HepG2 (cell line): ENCODE results near the gene GMPPB. TPM values are rescaled to one million over a fixed set of nuclear protein-coding genes. Genes with fewer than 3 reads are reported as not detected.
A peak's percentile ranks its signal among the peaks of the same experiment; 100 is the strongest.

Experiments used
- ASH2L ChIP-seq: fragments of 300-600, 200-600 bp; sonication (generic); IDR thresholded peaks from 2 replicates; pipeline ENCODE4 v1.7.0; 2017; ENCODE audit warnings: low read depth, mild to moderate bottlenecking, moderate library complexity, mixed read lengths, low read length; ENCODE audit not compliant: insufficient read length
- CBX2 ChIP-seq, 2 experiments: fragments of 200-600 bp in 1 of 2; sonication (generic); formaldehyde crosslinking in 1 of 2; IDR thresholded peaks; 2 replicates each; pipeline versions ENCODE4 v1.7.0 to v1.8.1; 2018 to 2022; ENCODE audit warnings: low read depth in 2 of 2, low read length in 1 of 2, mild to moderate bottlenecking in 1 of 2, missing genetic modification reagents in 1 of 2
- CENPX ChIP-seq: sonication (generic); formaldehyde crosslinking; IDR thresholded peaks from 2 replicates; pipeline ENCODE4 v1.9.0; 2021; ENCODE audit warnings: mild to moderate bottlenecking, missing genetic modification reagents, moderate library complexity
- E2F2 ChIP-seq: sonication (generic); formaldehyde crosslinking; IDR thresholded peaks from 2 replicates; pipeline ENCODE4 v1.4.0; 2020; ENCODE audit warnings: missing genetic modification reagents, borderline replicate concordance
- ETV6 ChIP-seq: sonication (generic); formaldehyde crosslinking; conservative IDR thresholded peaks from 2 replicates; pipeline ENCODE4 v1.4.0; 2020; ENCODE audit warnings: missing genetic modification reagents
- KLF13 ChIP-seq: sonication (generic); formaldehyde crosslinking; IDR thresholded peaks from 2 replicates; pipeline ENCODE4 v1.4.0; 2020; ENCODE audit warnings: mild to moderate bottlenecking, missing genetic modification reagents
- MAFG ChIP-seq: sonication (generic); formaldehyde crosslinking; IDR thresholded peaks from 2 replicates; pipeline ENCODE4 v1.5.1; 2020; ENCODE audit warnings: mild to moderate bottlenecking, missing genetic modification reagents
- NCOA1 ChIP-seq: sonication (generic); formaldehyde crosslinking; IDR thresholded peaks from 2 replicates; pipeline ENCODE4 v1.9.0; 2021; ENCODE audit warnings: missing genetic modification reagents
- NFYB ChIP-seq: sonication (generic); formaldehyde crosslinking; IDR thresholded peaks from 2 replicates; pipeline ENCODE4 v1.4.0; 2020; ENCODE audit warnings: missing genetic modification reagents
- NR2C2 ChIP-seq: sonication (generic); formaldehyde crosslinking; IDR thresholded peaks from 2 replicates; pipeline ENCODE4 v1.4.0; 2020; ENCODE audit warnings: missing genetic modification reagents, mild to moderate bottlenecking, moderate library complexity, borderline replicate concordance
- POLR2AphosphoS5 ChIP-seq: IDR thresholded peaks from 2 replicates; pipeline ENCODE4 v1.6.1; 2012; ENCODE audit warnings: low read depth, low read length
- RAD21 ChIP-seq: fragments of 450-650 bp; formaldehyde crosslinking; IDR thresholded peaks from 2 replicates; pipeline ENCODE4 v1.5.0; 2020; ENCODE audit warnings: mild to moderate bottlenecking
- RBAK ChIP-seq: sonication (generic); formaldehyde crosslinking; IDR thresholded peaks from 2 replicates; pipeline ENCODE4 v1.5.1; 2020; ENCODE audit warnings: mild to moderate bottlenecking, missing genetic modification reagents
- SMAD1 ChIP-seq: sonication (generic); formaldehyde crosslinking; IDR thresholded peaks from 2 replicates; pipeline ENCODE4 v1.4.0; 2020; ENCODE audit warnings: missing genetic modification reagents, low read depth, mild to moderate bottlenecking, borderline replicate concordance
- TFDP2 ChIP-seq: sonication (generic); formaldehyde crosslinking; IDR thresholded peaks from 2 replicates; pipeline ENCODE4 v1.4.0; 2020; ENCODE audit warnings: missing genetic modification reagents
- ZFP37 ChIP-seq: sonication (generic); formaldehyde crosslinking; IDR thresholded peaks from 2 replicates; pipeline ENCODE4 v1.4.0; 2020; ENCODE audit warnings: missing genetic modification reagents, borderline replicate concordance
- ZNF101 ChIP-seq: sonication (generic); formaldehyde crosslinking; IDR thresholded peaks from 2 replicates; pipeline ENCODE4 v1.4.0; 2020; ENCODE audit warnings: mild to moderate bottlenecking, low read depth, missing genetic modification reagents, borderline replicate concordance
- ZNF552 ChIP-seq: sonication (generic); formaldehyde crosslinking; IDR thresholded peaks from 2 replicates; pipeline ENCODE4 v1.9.0; 2022; ENCODE audit warnings: missing genetic modification reagents, mild to moderate bottlenecking, borderline replicate concordance
- ZNF576 ChIP-seq: sonication (generic); formaldehyde crosslinking; IDR thresholded peaks from 2 replicates; pipeline ENCODE4 v1.4.0; 2020; ENCODE audit warnings: mild to moderate bottlenecking, missing genetic modification reagents
- ZNF597 ChIP-seq: sonication (generic); formaldehyde crosslinking; IDR thresholded peaks from 2 replicates; pipeline ENCODE4 v1.5.0; 2020; ENCODE audit warnings: missing genetic modification reagents
- ZNF704 ChIP-seq: sonication (generic); formaldehyde crosslinking; IDR thresholded peaks from 2 replicates; pipeline ENCODE4 v1.8.1; 2023; ENCODE audit warnings: mild to moderate bottlenecking, inconsistent platforms, moderate library complexity, missing genetic modification reagents, borderline replicate concordance
- ZNF776 ChIP-seq: sonication (generic); formaldehyde crosslinking; IDR thresholded peaks from 2 replicates; pipeline ENCODE4 v1.4.0; 2020; ENCODE audit warnings: mild to moderate bottlenecking, missing genetic modification reagents
- polyA plus RNA-seq, 8 experiments: library from polyadenylated mRNA; depleted of rRNA in 3 of 8; stranded (reverse) in 7 of 8; unstranded in 1 of 8; fragments of >200 nt; fragmentation: Illumina TruSeq in 4 of 8; extraction: Trizol in 4 of 8; gene quantifications; 2 replicates each; pipeline versions ENCODE4 v1.2.1 to v1.2.3, GENCODE V29; 2011 to 2016; ENCODE audit warnings: low read depth in 4 of 8, missing spikeins in 1 of 8, mixed read lengths in 1 of 8; ENCODE audit not compliant: insufficient read depth in 1 of 8
- total RNA-seq, 5 experiments: library from RNA; depleted of rRNA; stranded (reverse); fragments of >200 nt; fragmentation: Illumina TruSeq; extraction: Trizol; gene quantifications; 2 replicates each; pipeline ENCODE4 v1.2.3, GENCODE V29; 2016; ENCODE audit warnings: low read depth in 1 of 5

The GMPPB gene
- total and polyA plus RNA-seq, 2 of the 13 experiments (the other 11 are each of a cell fraction or from before 2014, with no cell fraction given), result 6.5 to 23.1 TPM

- TF ChIP-seq ZNF552 (CRISPR knock-in tag) (no peak; the same call in 1 of the 2 replicates), TFDP2 (CRISPR knock-in tag) (peak; percentile 53), ZNF101 (CRISPR knock-in tag) (no peak), ZNF776 (0 out of 2 replicates have a peak, but pooled peaks have one; percentile 7), RAD21 (CRISPR knock-in tag) (no peak), E2F2 (no peak), RBAK (CRISPR knock-in tag) (no peak), ZNF704 (CRISPR knock-in tag) (peak; percentile 15; the same call in 1 of the 2 replicates), KLF13 (no peak), MAFG (CRISPR knock-in tag) (no peak), SMAD1 (CRISPR knock-in tag) (peak; percentile 88; the same call in 1 of the 2 replicates), ZNF576 (CRISPR knock-in tag) (no peak), CBX2 (IDR thresholded peaks at IDR 0.05; ENCODE audit: low read depth, low read length) (no peak), CBX2 (CRISPR knock-in tag; IDR thresholded peaks at IDR 0.05; ENCODE audit: low read depth) (no peak), CENPX (CRISPR knock-in tag) (no peak), POLR2AphosphoS5 (peak; percentile 62), ETV6 (CRISPR knock-in tag) (0 out of 2 replicates have a peak, but pooled peaks have one; percentile 30), ZFP37 (no peak), NFYB (CRISPR knock-in tag) (peak; percentile 65), ASH2L (peak; percentile 48), ZNF597 (CRISPR knock-in tag) (no peak), NCOA1 (CRISPR knock-in tag) (no peak), NR2C2 (CRISPR knock-in tag) (peak; percentile 75; the same call in 1 of the 2 replicates)
These were observed 49.8 kb downstream of the GMPPB start, which contains the start of gene APEH (continued) for GRCh38 chr3:49673715-49674496.
